HEK293 (cell line): ENCODE data around the gene CDH18.

Experiments
- CTCF ChIA-PET: fragments of 350-600 bp; formaldehyde crosslinking; extraction: SDS; loops from one replicate; lab custom pipeline; 2021; ENCODE audit warnings: antibody characterized with exemption; lab: Yijun Ruan, JAX
- POLR2A ChIA-PET: fragments of 300-600 bp; formaldehyde crosslinking; extraction: SDS; loops from one replicate; lab custom pipeline; 2020; ENCODE audit warnings: antibody characterized with exemption, inconsistent platforms; lab: Yijun Ruan, JAX
- H3K27ac ChIP-seq: fragments of 200-500 bp; sonication (Bioruptor generic); 2 replicates; pipeline ENCODE4 v1.5.1; 2014; ENCODE audit warnings: low read depth, low read length, control low read depth, inconsistent platforms; ENCODE audit errors: extremely low read depth
- H3K36me3 ChIP-seq, 2 experiments: fragments of 200-500 bp in 1 of 2; sonication (Bioruptor generic) in 1 of 2; 1 replicate in 1 of 2; 2 replicates in 1 of 2; pipeline ENCODE4 v1.5.1; 2014 to 2017; ENCODE audit warnings: inconsistent platforms in 2 of 2, low read length in 2 of 2; ENCODE audit not compliant: control insufficient read depth in 2 of 2, insufficient read depth in 1 of 2
- H3K4me1 ChIP-seq: fragments of 200-500 bp; sonication (Bioruptor generic); 2 replicates; pipeline ENCODE4 v1.5.1; 2014; ENCODE audit warnings: mild to moderate bottlenecking, low read length, inconsistent platforms; ENCODE audit not compliant: control insufficient read depth, insufficient read depth
- H3K4me3 ChIP-seq: 2 replicates; pipeline ENCODE4 v1.5.1; 2011; ENCODE audit warnings: low read depth, mild to moderate bottlenecking, control low read depth, low read length, moderate library complexity
- H3K9me3 ChIP-seq: fragments of 200-500 bp; sonication (Bioruptor generic); 2 replicates; pipeline ENCODE4 v1.5.1; 2014; ENCODE audit warnings: low read depth, low read length, inconsistent platforms; ENCODE audit not compliant: control insufficient read depth, insufficient read depth
- BCL11A ChIP-seq: fragments of 450-650 bp; formaldehyde crosslinking; IDR thresholded peaks from 2 replicates; pipeline ENCODE4 v1.5.1; 2016; ENCODE audit warnings: low read depth, missing biosample characterization, missing genetic modification characterization
- KLF10 ChIP-seq: fragments of 450-650 bp; IDR thresholded peaks from 2 replicates; pipeline ENCODE4 v1.5.1; 2018; ENCODE audit warnings: missing biosample characterization, mild to moderate bottlenecking, missing genetic modification characterization
- PBX3 ChIP-seq: sonication (generic); formaldehyde crosslinking; IDR thresholded peaks from 2 replicates; pipeline ENCODE4 v1.8.1; 2022; ENCODE audit warnings: mild to moderate bottlenecking, moderate library complexity, missing genetic modification reagents
- SCRT1 ChIP-seq: fragments of 450-650 bp; formaldehyde crosslinking; IDR thresholded peaks from 2 replicates; pipeline ENCODE4 v1.5.1; 2016; ENCODE audit warnings: missing biosample characterization, missing genetic modification characterization, borderline replicate concordance
- ZBTB26 ChIP-seq: fragments of 450-650 bp; formaldehyde crosslinking; optimal IDR thresholded peaks from 2 replicates; pipeline ENCODE3; 2016; ENCODE audit warnings: missing biosample characterization, mild to moderate bottlenecking, missing genetic modification characterization
- ZIC2 ChIP-seq: fragments of 450-650 bp; formaldehyde crosslinking; IDR thresholded peaks from 2 replicates; pipeline ENCODE4 v1.5.1; 2016; ENCODE audit warnings: missing biosample characterization, missing genetic modification characterization
- ZNF19 ChIP-seq: fragments of 450-650 bp; formaldehyde crosslinking; IDR thresholded peaks from 2 replicates; pipeline ENCODE4; 2016; ENCODE audit warnings: missing biosample characterization, missing genetic modification characterization, low read depth
- ZNF26 ChIP-seq: fragments of 450-650 bp; formaldehyde crosslinking; IDR thresholded peaks from 2 replicates; pipeline ENCODE4 v1.5.1; 2016; ENCODE audit warnings: missing biosample characterization, missing genetic modification characterization
- ZNF280D ChIP-seq: fragments of 450-650 bp; formaldehyde crosslinking; IDR thresholded peaks from 2 replicates; pipeline ENCODE4 v1.5.1; 2016; ENCODE audit warnings: missing biosample characterization, missing genetic modification characterization
- ZNF341 ChIP-seq: fragments of 450-650 bp; formaldehyde crosslinking; IDR thresholded peaks from 2 replicates; pipeline ENCODE4; 2016; ENCODE audit warnings: low read depth, missing biosample characterization, missing genetic modification characterization
- ZNF426 ChIP-seq: fragments of 450-650 bp; formaldehyde crosslinking; IDR thresholded peaks from 2 replicates; pipeline ENCODE4 v1.5.1; 2017; ENCODE audit warnings: missing biosample characterization, missing genetic modification characterization, mild to moderate bottlenecking, inconsistent platforms, moderate library complexity
- ZNF449 ChIP-seq: fragments of 450-650 bp; formaldehyde crosslinking; IDR thresholded peaks from 2 replicates; pipeline ENCODE4 v1.5.1; 2017; ENCODE audit warnings: missing biosample characterization, mild to moderate bottlenecking, missing genetic modification characterization, moderate library complexity
- ZNF518A ChIP-seq: fragments of 450-650 bp; formaldehyde crosslinking; conservative IDR thresholded peaks from 2 replicates; pipeline ENCODE4 v1.5.1; 2016; ENCODE audit warnings: low read depth, missing biosample characterization, missing genetic modification characterization
- ZNF530 ChIP-seq: fragments of 450-650 bp; formaldehyde crosslinking; IDR thresholded peaks from 2 replicates; pipeline ENCODE4 v1.5.1; 2016; ENCODE audit warnings: low read depth, missing biosample characterization, missing genetic modification characterization
- ZNF623 ChIP-seq: fragments of 450-650 bp; formaldehyde crosslinking; IDR thresholded peaks from 2 replicates; pipeline ENCODE4 v1.5.1; 2016; ENCODE audit warnings: missing biosample characterization, missing genetic modification characterization
- ZNF629 ChIP-seq: fragments of 450-650 bp; formaldehyde crosslinking; IDR thresholded peaks from 2 replicates; pipeline ENCODE4 v1.5.1; 2017; ENCODE audit warnings: missing biosample characterization, missing genetic modification characterization
- ZNF639 ChIP-seq: fragments of 450-650 bp; formaldehyde crosslinking; IDR thresholded peaks from 2 replicates; pipeline ENCODE4 v1.5.1; 2016; ENCODE audit warnings: missing biosample characterization, missing genetic modification characterization
- ZSCAN18 ChIP-seq: fragments of 450-650 bp; formaldehyde crosslinking; IDR thresholded peaks from 2 replicates; pipeline ENCODE4 v1.5.1; 2016; ENCODE audit warnings: missing biosample characterization, missing genetic modification characterization
- ZSCAN30 ChIP-seq: fragments of 450-650 bp; IDR thresholded peaks from 2 replicates; pipeline ENCODE4 v1.5.1; 2018; ENCODE audit warnings: missing biosample characterization, mild to moderate bottlenecking, missing genetic modification characterization, moderate library complexity

CDH18 gene

GRCh38 chr5:19619571-19619970, 368.4 kb downstream of the CDH18 start:
- Histone ChIP-seq H3K36me3 (no peaks in the 10 kb centered on the region), H3K4me3 (no peak overlapping the region), H3K9me3 (no peaks in the 10 kb centered on the region), H3K4me1 (no peaks in the 10 kb centered on the region), H3K27ac (no peak overlapping the region)
- TF ChIP-seq ZNF623 (no peak), ZNF19 (tag by site-specific recombination) (no peak), ZIC2 (tag by site-specific recombination) (no peak), ZNF449 (tag by site-specific recombination) (no peak), ZNF426 (tag by site-specific recombination) (no peak), ZSCAN18 (no peak), ZNF26 (tag by site-specific recombination) (no peak), ZNF530 (no peak), KLF10 (tag by site-specific recombination) (no peak), ZBTB26 (tag by site-specific recombination) (no peak), ZNF341 (tag by site-specific recombination) (no peak), ZNF629 (no peak), PBX3 (CRISPR knock-in tag) (no peak), ZNF518A (tag by site-specific recombination) (no peak), SCRT1 (tag by site-specific recombination) (no peak), BCL11A (tag by site-specific recombination) (no peak), ZNF639 (tag by site-specific recombination) (no peak), ZSCAN30 (tag by site-specific recombination) (no peak), ZNF280D (tag by site-specific recombination) (no peak)
- TF ChIP-seq, all 188 proteins: peak for 0
- CTCF ChIA-PET = no interaction called here
- POLR2A ChIA-PET = no interaction called here
